Measurements from ENCODE around the gene IKBKE. TPM values are rescaled to one million over a fixed set of nuclear protein-coding genes. Genes with fewer than 3 reads are reported as not detected.

IKBKE gene
- total and polyA plus RNA-seq, 10 of the 15 experiments (the other 5 are each of a cell fraction or from before 2014, with no cell fraction given), result 12.8 to 35.1 (median 23.1) TPM

GRCh38 chr1:206430031-206430983, 40.0 kb upstream of the IKBKE start (continued):
- TF ChIP-seq ATF7 (IDR thresholded peaks at IDR 0.05; ENCODE audit: low read depth) (peak; percentile 83), MLLT1 (IDR thresholded peaks at IDR 0.05) (0 out of 2 replicates have a peak, but pooled peaks have one; percentile 19), HCFC1 (IDR thresholded peaks at IDR 0.05; ENCODE audit: low read length) (no peak), ESRRA (IDR thresholded peaks at IDR 0.05; ENCODE audit: low read length) (no peak), MEF2A (IDR thresholded peaks at IDR 0.05; ENCODE audit: insufficient read depth, low read depth, low read length) (peak; percentile 82), ZBED1 (IDR thresholded peaks at IDR 0.05; ENCODE audit: borderline replicate concordance) (peak; percentile 54; the same call in 1 of the 2 replicates), IKZF1 (conservative IDR thresholded peaks at IDR 0.05) (peak; percentile 34), JUNB (IDR thresholded peaks at IDR 0.05) (peak; percentile 89), EED (IDR thresholded peaks at IDR 0.05; ENCODE audit: low read depth) (peak; percentile 53), RELB (IDR thresholded peaks at IDR 0.05; ENCODE audit: low read depth) (peak; percentile 64; the same call in 1 of the 2 replicates), ZNF384 (IDR thresholded peaks at IDR 0.05; ENCODE audit: borderline replicate concordance, low read depth, low read length) (peak; percentile 64; the same call in 1 of the 2 replicates), TCF12 (IDR thresholded peaks at IDR 0.05; ENCODE audit: low read depth, low read length) (peak; percentile 92), GABPA (IDR thresholded peaks at IDR 0.05; ENCODE audit: low read depth) (0 out of 2 replicates have a peak, but pooled peaks have one; percentile 48), CBFB (IDR thresholded peaks at IDR 0.05; ENCODE audit: low read depth) (peak; percentile 86), NBN (IDR thresholded peaks at IDR 0.05) (no peak), SIN3A (IDR thresholded peaks at IDR 0.05; ENCODE audit: low read depth, low read length) (0 out of 2 replicates have a peak, but pooled peaks have one; percentile 39), PAX5 (IDR thresholded peaks at IDR 0.05; ENCODE audit: borderline replicate concordance, low read depth, low read length) (peak; percentile 60; the same call in 1 of the 2 replicates), FOXM1 (IDR thresholded peaks at IDR 0.05; ENCODE audit: low read depth, low read length) (peak; percentile 80; the same call in 1 of the 2 replicates), KLF5 (IDR thresholded peaks at IDR 0.05; ENCODE audit: partially characterized antibody) (no peak), POU2F2 (IDR thresholded peaks at IDR 0.05; ENCODE audit: borderline replicate concordance, low read depth, low read length) (peak; percentile 96), SMARCA5 (IDR thresholded peaks at IDR 0.05) (no peak), MTA2 (IDR thresholded peaks at IDR 0.05; ENCODE audit: low read depth) (peak; percentile 74)
- TF ChIP-seq, protein P1, sequence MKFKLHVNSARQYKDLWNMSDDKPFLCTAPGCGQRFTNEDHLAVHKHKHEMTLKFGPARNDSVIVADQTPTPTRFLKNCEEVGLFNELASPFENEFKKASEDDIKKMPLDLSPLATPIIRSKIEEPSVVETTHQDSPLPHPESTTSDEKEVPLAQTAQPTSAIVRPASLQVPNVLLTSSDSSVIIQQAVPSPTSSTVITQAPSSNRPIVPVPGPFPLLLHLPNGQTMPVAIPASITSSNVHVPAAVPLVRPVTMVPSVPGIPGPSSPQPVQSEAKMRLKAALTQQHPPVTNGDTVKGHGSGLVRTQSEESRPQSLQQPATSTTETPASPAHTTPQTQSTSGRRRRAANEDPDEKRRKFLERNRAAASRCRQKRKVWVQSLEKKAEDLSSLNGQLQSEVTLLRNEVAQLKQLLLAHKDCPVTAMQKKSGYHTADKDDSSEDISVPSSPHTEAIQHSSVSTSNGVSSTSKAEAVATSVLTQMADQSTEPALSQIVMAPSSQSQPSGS (IDR thresholded peaks at IDR 0.05; ENCODE audit: low read length), result peak; percentile 76
- TF ChIP-seq, protein P2, sequence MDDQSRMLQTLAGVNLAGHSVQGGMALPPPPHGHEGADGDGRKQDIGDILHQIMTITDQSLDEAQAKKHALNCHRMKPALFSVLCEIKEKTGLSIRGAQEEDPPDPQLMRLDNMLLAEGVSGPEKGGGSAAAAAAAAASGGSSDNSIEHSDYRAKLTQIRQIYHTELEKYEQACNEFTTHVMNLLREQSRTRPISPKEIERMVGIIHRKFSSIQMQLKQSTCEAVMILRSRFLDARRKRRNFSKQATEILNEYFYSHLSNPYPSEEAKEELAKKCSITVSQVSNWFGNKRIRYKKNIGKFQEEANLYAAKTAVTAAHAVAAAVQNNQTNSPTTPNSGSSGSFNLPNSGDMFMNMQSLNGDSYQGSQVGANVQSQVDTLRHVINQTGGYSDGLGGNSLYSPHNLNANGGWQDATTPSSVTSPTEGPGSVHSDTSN (IDR thresholded peaks at IDR 0.05; ENCODE audit: insufficient replicate concordance, low read depth, low read length), result peak; percentile 61
- TF ChIP-seq, protein P3, sequence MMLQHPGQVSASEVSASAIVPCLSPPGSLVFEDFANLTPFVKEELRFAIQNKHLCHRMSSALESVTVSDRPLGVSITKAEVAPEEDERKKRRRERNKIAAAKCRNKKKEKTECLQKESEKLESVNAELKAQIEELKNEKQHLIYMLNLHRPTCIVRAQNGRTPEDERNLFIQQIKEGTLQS (IDR thresholded peaks at IDR 0.05; ENCODE audit: borderline replicate concordance, extremely low read depth, low read depth, low read length), result no peak

Data from GM12878 (cell line).